VCaP (cell line): ENCODE data around the gene MUC4.

ENCODE experiments used
- H3K27ac ChIP-seq: fragments of 450-650 bp; 2 replicates; pipeline ENCODE4 v1.5.1; 2017
- TF ChIP-seq, protein P1 (sequence below): fragments of 450-650 bp; conservative IDR thresholded peaks from 2 replicates; pipeline ENCODE4 v1.5.1; 2017; ENCODE audit warnings: mild to moderate bottlenecking, moderate library complexity

Gene MUC4

DNA sequence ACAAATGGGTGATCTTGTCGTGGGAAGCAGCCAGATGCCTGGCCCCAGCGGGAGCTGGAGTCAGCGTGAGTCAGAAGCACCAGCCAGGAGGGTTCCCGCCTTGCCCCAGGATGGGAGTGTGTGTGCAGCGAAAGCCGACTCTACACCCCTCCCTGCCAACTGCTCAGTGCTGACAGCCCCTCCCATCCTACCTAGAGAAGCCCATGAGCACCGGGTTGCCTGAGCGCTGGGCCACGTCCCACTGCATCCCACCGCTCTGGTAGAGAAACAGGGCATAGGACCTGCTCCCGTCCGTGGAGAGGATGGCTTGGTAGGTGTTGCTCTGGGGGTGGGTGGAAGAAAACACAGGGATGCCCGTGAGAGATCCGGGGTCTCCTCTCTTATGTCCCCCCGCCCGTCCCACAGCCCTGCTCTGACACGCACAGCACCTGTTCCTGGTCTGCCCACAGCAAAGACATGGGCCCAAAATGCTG is 42.9 kb downstream of the MUC4 start:
- H3K27ac ChIP-seq, result no peak overlapping the region
- TF ChIP-seq, protein P1, sequence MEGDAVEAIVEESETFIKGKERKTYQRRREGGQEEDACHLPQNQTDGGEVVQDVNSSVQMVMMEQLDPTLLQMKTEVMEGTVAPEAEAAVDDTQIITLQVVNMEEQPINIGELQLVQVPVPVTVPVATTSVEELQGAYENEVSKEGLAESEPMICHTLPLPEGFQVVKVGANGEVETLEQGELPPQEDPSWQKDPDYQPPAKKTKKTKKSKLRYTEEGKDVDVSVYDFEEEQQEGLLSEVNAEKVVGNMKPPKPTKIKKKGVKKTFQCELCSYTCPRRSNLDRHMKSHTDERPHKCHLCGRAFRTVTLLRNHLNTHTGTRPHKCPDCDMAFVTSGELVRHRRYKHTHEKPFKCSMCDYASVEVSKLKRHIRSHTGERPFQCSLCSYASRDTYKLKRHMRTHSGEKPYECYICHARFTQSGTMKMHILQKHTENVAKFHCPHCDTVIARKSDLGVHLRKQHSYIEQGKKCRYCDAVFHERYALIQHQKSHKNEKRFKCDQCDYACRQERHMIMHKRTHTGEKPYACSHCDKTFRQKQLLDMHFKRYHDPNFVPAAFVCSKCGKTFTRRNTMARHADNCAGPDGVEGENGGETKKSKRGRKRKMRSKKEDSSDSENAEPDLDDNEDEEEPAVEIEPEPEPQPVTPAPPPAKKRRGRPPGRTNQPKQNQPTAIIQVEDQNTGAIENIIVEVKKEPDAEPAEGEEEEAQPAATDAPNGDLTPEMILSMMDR, result no peak

DNA sequence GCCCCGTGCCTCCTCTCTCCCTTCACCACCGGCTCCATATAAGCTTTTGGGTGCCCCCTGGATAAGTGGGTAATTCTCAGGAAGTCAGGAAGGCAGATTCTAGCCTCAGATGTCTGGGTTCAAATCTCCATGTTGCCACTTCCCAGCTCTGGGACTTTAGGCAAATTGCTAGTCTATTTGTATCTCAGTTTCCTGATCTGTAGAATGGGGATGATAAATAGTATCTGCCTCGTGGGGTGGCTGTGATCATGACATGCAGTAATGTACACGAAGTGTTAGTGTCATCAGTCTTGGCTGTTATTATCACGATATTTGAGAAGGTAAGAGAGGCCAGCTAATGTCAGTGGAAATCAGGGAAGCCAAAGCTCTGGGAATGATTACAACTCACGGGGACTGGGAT is 43.3 kb downstream of the MUC4 start:
- no peak overlapping the region for H3K27ac ChIP-seq
- TF ChIP-seq, protein P1, result no peak

- no peak overlapping the region for H3K27ac ChIP-seq
- TF ChIP-seq, protein P1, result no peak
Observed at GRCh38 chr3:195767792-195768191, 43.9 kb downstream of the MUC4 start.

DNA sequence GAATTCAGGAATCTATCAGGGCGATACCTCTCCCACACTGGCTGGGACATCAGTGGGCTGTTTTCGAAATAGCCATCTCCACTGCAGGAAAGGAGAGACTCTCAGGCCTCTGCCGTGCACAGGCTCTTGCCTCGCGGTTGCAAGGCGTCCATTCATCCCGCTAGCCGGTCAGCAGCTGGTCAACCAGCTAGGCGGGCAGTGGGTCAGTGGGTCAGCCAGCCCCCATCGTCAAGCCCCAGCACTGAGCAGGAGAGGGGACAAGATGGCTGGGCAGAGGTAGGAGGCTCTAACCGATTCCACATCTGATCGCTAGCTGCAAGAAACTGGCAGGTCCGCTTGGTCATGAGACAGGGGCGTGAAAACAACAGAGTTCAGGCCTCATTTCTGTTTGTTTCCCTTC is 45.1 kb downstream of the MUC4 start:
- H3K27ac ChIP-seq, result no peak overlapping the region
- TF ChIP-seq, protein P1, result no peak

DNA sequence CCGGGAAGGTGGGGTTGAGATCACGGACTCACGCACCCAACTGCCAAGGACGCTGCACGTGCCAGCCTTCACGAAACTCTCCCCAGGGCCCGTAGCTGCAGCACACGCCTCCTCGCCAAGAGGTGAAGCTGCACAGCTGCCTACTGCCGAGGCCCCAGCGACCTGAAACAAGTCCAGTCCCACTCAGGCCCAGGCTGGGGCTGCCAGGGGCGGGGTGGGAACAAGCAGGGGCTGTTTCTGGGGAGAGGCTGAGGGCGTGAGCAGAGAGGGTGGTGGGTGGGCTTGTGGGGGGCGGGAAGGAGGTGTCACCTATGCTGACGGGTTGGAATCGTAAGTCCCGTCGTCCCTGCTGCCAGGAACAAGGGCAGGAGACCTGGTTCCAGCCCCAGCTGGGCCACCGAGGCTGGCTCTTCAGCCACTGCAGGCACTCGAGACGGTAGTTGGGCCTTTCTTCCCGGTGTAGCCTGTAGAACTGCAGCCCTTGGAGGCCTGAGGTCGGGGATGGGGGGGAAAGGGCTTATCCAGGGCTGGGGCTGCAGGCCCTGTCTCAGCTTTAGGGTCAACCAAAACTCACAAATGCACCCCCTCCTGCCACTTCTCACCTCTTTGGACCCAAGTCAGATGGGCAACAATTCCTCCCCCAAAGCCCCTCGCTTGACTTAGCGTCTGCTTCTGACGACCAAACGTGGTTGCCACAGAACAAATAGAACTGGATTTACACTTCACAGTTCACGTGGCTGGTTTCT is 46.6 kb downstream of the MUC4 start:
- TF ChIP-seq, protein P1, result no peak
- H3K27ac ChIP-seq, result no peak overlapping the region

DNA sequence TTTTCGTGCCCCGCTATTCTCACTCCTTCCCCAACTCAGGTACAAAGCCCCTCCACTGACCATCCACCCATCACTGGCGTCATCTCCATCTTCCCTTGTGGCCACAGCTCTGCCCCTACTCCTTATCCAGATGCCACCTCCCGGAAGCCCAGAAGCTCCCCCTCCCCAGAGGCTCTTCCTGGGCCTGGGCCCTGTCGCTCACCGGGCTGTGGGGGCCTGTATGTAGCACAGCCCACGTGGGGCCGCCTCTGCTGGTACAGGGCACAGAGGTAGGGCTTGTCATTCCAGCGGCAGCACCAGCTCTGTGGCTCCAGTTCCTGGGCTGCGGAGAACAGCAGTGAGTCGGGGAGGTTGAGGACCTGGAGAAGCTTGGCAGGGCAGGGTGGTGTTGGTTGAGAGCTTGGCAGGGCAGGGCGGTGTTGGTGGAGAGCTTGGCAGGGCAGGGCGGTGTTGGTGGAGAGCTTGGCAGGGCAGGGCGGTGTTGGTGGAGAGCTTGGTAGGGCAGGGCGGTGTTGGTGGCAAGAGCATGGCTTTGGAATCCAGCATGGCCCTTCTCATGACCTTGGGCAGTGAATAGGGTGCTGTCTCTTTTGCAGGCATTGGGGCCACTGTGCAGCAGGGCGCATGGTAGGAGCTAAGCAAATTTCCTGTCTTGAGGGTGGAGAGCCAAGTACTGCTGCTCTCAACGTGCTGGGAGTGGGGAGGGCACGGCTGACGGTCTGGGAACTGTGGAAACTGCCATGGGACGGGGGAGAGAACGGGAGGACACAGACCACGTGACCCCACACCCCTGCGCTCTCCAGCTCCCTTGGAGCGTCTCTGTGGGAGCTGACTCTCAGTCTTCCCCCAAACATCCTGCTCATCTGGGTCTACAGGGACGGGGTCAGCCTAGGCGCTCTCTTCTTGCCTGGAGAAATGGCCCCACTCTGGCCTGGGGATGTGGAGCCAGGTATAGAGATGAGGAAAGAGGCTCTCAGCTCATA is 47.6 kb downstream of the MUC4 start:
- no peak overlapping the region for H3K27ac ChIP-seq
- TF ChIP-seq, protein P1, result no peak
